GM19240 (cell line): ENCODE results near the gene KCNT2.
"Not testable (repeated sequence)": the region's sequence is repeated elsewhere in the genome, so short reads cannot be mapped to it uniquely, and the experiment has no call there.

ENCODE experiments used
- DNase-seq: peaks from one replicate; pipeline ENCODE4 v3.0.0; 2011; ENCODE audit warnings: low spot score; ENCODE audit not compliant: insufficient read length

KCNT2 gene

GRCh38 chr1:196590959-196591358 lies 17.3 kb downstream of the KCNT2 start:
- DNase-seq: no peak

GRCh38 chr1:196590012-196590708 lies 18.1 kb downstream of the KCNT2 start:
- no peak for DNase-seq

GRCh38 chr1:196584696-196585095 lies 23.5 kb downstream of the KCNT2 start:
- DNase-seq: no peak

GRCh38 chr1:196577386-196577785 lies 30.9 kb downstream of the KCNT2 start:
- DNase-seq: no peak

GRCh38 chr1:196573226-196573625 lies 35.0 kb downstream of the KCNT2 start:
- no peak for DNase-seq

GRCh38 chr1:196567238-196567637 lies 41.0 kb downstream of the KCNT2 start:
- no peak for DNase-seq

- DNase-seq: no peak
Observed at GRCh38 chr1:196563768-196564167, 44.5 kb downstream of the KCNT2 start.

GRCh38 chr1:196559314-196559713 lies 48.9 kb downstream of the KCNT2 start:
- no peak for DNase-seq

- no peak for DNase-seq
Observed at GRCh38 chr1:196558411-196558810, 49.8 kb downstream of the KCNT2 start.

GRCh38 chr1:196557797-196558196 lies 50.4 kb downstream of the KCNT2 start:
- no peak for DNase-seq

- DNase-seq: no peak
Observed at GRCh38 chr1:196550731-196551130, 57.5 kb downstream of the KCNT2 start.

- no peak for DNase-seq
Observed at GRCh38 chr1:196546272-196547111, 61.7 kb downstream of the KCNT2 start.

- no peak for DNase-seq
Observed at GRCh38 chr1:196545222-196545621, 63.0 kb downstream of the KCNT2 start.

- no peak for DNase-seq
Observed at GRCh38 chr1:196544617-196545016, 63.6 kb downstream of the KCNT2 start.

GRCh38 chr1:196543833-196544232 lies 64.4 kb downstream of the KCNT2 start:
- DNase-seq: no peak

GRCh38 chr1:196538473-196538872 lies 69.8 kb downstream of the KCNT2 start:
- no peak for DNase-seq

GRCh38 chr1:196535727-196536126 lies 72.5 kb downstream of the KCNT2 start:
- DNase-seq: no peak

GRCh38 chr1:196531737-196532524 lies 76.3 kb downstream of the KCNT2 start:
- DNase-seq: no peak

- DNase-seq: no peak
Observed at GRCh38 chr1:196527919-196528318, 80.3 kb downstream of the KCNT2 start.

- DNase-seq: not testable (repeated sequence)
Observed at GRCh38 chr1:196522574-196523345, 85.5 kb downstream of the KCNT2 start.

GRCh38 chr1:196517193-196517592 lies 91.0 kb downstream of the KCNT2 start:
- no peak for DNase-seq
